Measurements from ENCODE around the gene PHETA1. TPM values are rescaled to one million over a fixed set of nuclear protein-coding genes. Genes with fewer than 3 reads are reported as not detected.

PHETA1 gene
- total and polyA plus RNA-seq, 10 of the 15 experiments (the other 5 are each of a cell fraction or from before 2014, with no cell fraction given): 0.02 to 1.3 (median 0.51) TPM; not detected in 1

- TF ChIP-seq CUX1 (IDR thresholded peaks at IDR 0.05; ENCODE audit: insufficient replicate concordance, low read depth, low read length) (no peak), SIN3A (IDR thresholded peaks at IDR 0.05; ENCODE audit: low read depth, low read length) (peak; percentile 65; the same call in 1 of the 2 replicates), NKRF (conservative IDR thresholded peaks at IDR 0.05) (peak; percentile 74), BRCA1 (IDR thresholded peaks at IDR 0.05; ENCODE audit: low read depth, low read length) (no peak), EGR1 (IDR thresholded peaks at IDR 0.05; ENCODE audit: borderline replicate concordance in 1 of 2, low read depth in 2 of 2, low read length in 2 of 2) (peak in 1 of 2 experiments; percentile 93; a peak in 2 of 3 replicates), SKIL (IDR thresholded peaks at IDR 0.05; ENCODE audit: low read depth, poor library complexity, severe bottlenecking) (no peak), ZBTB33 (IDR thresholded peaks at IDR 0.05) (no peak), NFIC (IDR thresholded peaks at IDR 0.05; ENCODE audit: low read depth, low read length) (no peak), BCL11A (IDR thresholded peaks at IDR 0.05; ENCODE audit: low read depth, low read length) (no peak), MXI1 (IDR thresholded peaks at IDR 0.05; ENCODE audit: low read depth, low read length) (no peak), REST (IDR thresholded peaks at IDR 0.05; ENCODE audit: low read depth, low read length) (no peak), CBFB (IDR thresholded peaks at IDR 0.05; ENCODE audit: low read depth) (no peak)
Observed at GRCh38 chr12:111368788-111369495, at the start of gene PHETA1 (continued).

Measured in GM12878 (cell line).